Activated T-cell treated with anti-CD3 and anti-CD28 coated beads, Interleukin-2, amount 50 U/mL, for 4 hours (primary cell): ENCODE measurements around the gene DNAH14. TPM values are rescaled to one million over a fixed set of nuclear protein-coding genes. Genes with fewer than 3 reads are reported as not detected.

Experiments
- ATAC-seq, 2 donors: fragments of 200-7000 bp; cut with Tn5 transposase; one replicate each; pipeline ENCODE4 v1.10.0; 2021
- DNase-seq: peaks from one replicate; pipeline ENCODE4 v3.0.0-alpha.2; 2020
- H3K27me3 Mint-ChIP-seq: one replicate; pipeline ENCODE4 v1.8.0; 2021; ENCODE audit warnings: low read depth, mixed read lengths
- H3K36me3 Mint-ChIP-seq: one replicate; pipeline ENCODE4 v1.8.0; 2022; ENCODE audit warnings: mixed read lengths; ENCODE audit not compliant: insufficient read depth
- H3K4me1 Mint-ChIP-seq: one replicate; pipeline ENCODE4 v1.8.0; 2021; ENCODE audit warnings: low read depth, mixed read lengths
- H3K4me3 Mint-ChIP-seq: one replicate; pipeline ENCODE4 v1.8.0; 2021; ENCODE audit warnings: mild to moderate bottlenecking, moderate library complexity, mixed read lengths
- H3K9me3 Mint-ChIP-seq: one replicate; pipeline ENCODE4 v1.8.0; 2021; ENCODE audit warnings: mixed read lengths
- total RNA-seq, 3 donors: library from RNA; stranded (reverse); gene quantifications; one replicate each; pipeline ENCODE4 v1.2.1, GENCODE V29; 2021

The DNAH14 gene
- total RNA-seq, 3 donors from 2014 or later = 0.29 to 0.83 (median 0.41) TPM

GRCh38 chr1:225396357-225396756 lies 466.9 kb downstream of the DNAH14 start:
- no peaks in the 10 kb centered on the region for H3K9me3 Mint-ChIP-seq
- H3K27me3 Mint-ChIP-seq = no peaks in the 10 kb centered on the region
- H3K4me1 Mint-ChIP-seq = peaks cover 5% of the 10 kb centered on the region
- ATAC-seq = peak in 1 of 2 donors; percentile 54
- H3K36me3 Mint-ChIP-seq = peaks cover 21% of the 10 kb centered on the region
- no peak overlapping the region for H3K4me3 Mint-ChIP-seq
- DNase-seq = no peak

DNA sequence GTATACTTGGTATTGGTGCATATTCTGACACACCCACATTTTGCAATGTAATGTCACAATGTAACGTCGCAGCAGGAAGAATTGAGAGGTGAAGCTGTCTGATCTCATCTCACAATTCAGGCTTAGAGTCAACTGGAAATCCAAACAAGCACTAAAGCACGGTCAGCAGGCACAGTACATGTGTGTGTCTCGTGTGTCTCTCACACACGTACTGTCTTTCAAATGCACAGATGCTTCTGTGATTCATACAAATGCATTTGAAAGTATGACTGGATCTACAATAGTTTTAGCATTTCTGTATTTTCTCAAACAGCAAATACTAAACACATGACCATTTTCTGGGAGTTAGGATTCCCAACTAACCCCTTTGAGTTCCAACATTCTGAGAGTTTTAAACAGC lies 471.5 kb downstream of the DNAH14 start:
- Mint-ChIP-seq H3K36me3 (peaks cover 35% of the 10 kb centered on the region), H3K27me3 (no peaks in the 10 kb centered on the region), H3K4me1 (peaks cover 5% of the 10 kb centered on the region), H3K9me3 (no peaks in the 10 kb centered on the region), H3K4me3 (no peak overlapping the region)
- DNase-seq = no peak
- ATAC-seq = no peak

GRCh38 chr1:225406976-225407725 lies 477.7 kb downstream of the DNAH14 start:
- DNase-seq (no peak), ATAC-seq (no peak)
- Mint-ChIP-seq H3K36me3 (peaks cover 51% of the 10 kb centered on the region), H3K4me1 (peaks cover 1% of the 10 kb centered on the region), H3K27me3 (no peaks in the 10 kb centered on the region), H3K9me3 (no peaks in the 10 kb centered on the region), H3K4me3 (no peak overlapping the region)

DNA sequence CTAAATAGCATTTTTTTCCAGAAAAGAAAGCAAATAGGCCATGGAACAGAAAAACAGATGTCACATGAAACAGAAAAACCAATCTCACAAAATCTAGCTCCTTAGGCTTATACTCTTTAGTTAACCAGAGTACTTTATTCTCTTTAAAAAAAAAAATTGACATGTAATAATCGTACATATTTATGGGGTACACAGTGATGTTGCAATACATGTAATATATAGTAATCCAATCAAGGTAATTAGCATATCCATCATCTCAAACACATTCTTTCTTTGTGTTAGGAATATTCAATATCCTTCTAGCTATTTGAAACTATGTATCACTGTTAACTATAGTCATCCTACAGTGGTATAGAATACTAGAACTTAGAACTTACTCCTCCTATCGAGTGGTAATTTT lies 478.3 kb downstream of the DNAH14 start:
- no peak overlapping the region for H3K4me3 Mint-ChIP-seq

GRCh38 chr1:225408249-225408648 lies 478.8 kb downstream of the DNAH14 start:
- ATAC-seq (no peak), DNase-seq (no peak)
- H3K27me3 Mint-ChIP-seq = no peaks in the 10 kb centered on the region
- H3K4me3 Mint-ChIP-seq = no peak overlapping the region
- H3K9me3 Mint-ChIP-seq = no peaks in the 10 kb centered on the region
- H3K36me3 Mint-ChIP-seq = peaks cover 55% of the 10 kb centered on the region
- peaks cover 1% of the 10 kb centered on the region for H3K4me1 Mint-ChIP-seq

More for the DNA sequence above, 478.3 kb downstream of the DNAH14 start:
- Mint-ChIP-seq H3K4me1 (peaks cover 1% of the 10 kb centered on the region), H3K36me3 (peaks cover 55% of the 10 kb centered on the region), H3K9me3 (no peaks in the 10 kb centered on the region), H3K27me3 (no peaks in the 10 kb centered on the region)
- ATAC-seq (no peak), DNase-seq (no peak)

- H3K36me3 Mint-ChIP-seq = peaks cover 55% of the 10 kb centered on the region
Measured at GRCh38 chr1:225409051-225409450, 479.6 kb downstream of the DNAH14 start.

DNA sequence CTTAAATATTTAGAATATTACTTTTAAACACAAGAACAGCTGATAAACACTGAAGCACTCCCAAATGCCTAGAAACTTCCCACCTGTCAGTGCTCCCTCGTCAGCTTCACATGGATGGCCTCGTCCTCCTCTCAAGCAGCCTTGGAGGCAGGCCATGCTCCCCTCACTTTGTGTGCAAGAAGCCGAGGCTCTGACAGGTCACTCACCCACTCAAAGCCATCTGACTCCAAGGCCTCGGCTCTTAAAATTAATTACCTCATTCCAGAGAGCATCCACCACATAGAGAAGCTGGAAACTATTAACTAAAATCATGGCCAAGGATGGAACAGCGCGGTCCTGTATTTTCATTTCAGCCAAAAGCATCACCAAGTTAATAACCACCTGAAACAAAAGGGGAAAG lies 480.6 kb downstream of the DNAH14 start:
- no peak for DNase-seq
- no peak for ATAC-seq
- Mint-ChIP-seq H3K9me3 (no peaks in the 10 kb centered on the region), H3K4me1 (peaks cover 1% of the 10 kb centered on the region), H3K4me3 (no peak overlapping the region), H3K36me3 (peaks cover 57% of the 10 kb centered on the region), H3K27me3 (no peaks in the 10 kb centered on the region)

More at GRCh38 chr1:225409051-225409450, 479.6 kb downstream of the DNAH14 start:
- no peak for ATAC-seq
- DNase-seq = no peak
- Mint-ChIP-seq H3K9me3 (no peaks in the 10 kb centered on the region), H3K4me3 (no peak overlapping the region), H3K27me3 (no peaks in the 10 kb centered on the region), H3K4me1 (peaks cover 1% of the 10 kb centered on the region)

GRCh38 chr1:225412321-225412720 lies 482.8 kb downstream of the DNAH14 start:
- Mint-ChIP-seq H3K36me3 (peaks cover 57% of the 10 kb centered on the region), H3K4me1 (peaks cover 1% of the 10 kb centered on the region), H3K27me3 (no peaks in the 10 kb centered on the region), H3K4me3 (no peak overlapping the region), H3K9me3 (no peaks in the 10 kb centered on the region)
- no peak for ATAC-seq
- DNase-seq = no peak

DNA sequence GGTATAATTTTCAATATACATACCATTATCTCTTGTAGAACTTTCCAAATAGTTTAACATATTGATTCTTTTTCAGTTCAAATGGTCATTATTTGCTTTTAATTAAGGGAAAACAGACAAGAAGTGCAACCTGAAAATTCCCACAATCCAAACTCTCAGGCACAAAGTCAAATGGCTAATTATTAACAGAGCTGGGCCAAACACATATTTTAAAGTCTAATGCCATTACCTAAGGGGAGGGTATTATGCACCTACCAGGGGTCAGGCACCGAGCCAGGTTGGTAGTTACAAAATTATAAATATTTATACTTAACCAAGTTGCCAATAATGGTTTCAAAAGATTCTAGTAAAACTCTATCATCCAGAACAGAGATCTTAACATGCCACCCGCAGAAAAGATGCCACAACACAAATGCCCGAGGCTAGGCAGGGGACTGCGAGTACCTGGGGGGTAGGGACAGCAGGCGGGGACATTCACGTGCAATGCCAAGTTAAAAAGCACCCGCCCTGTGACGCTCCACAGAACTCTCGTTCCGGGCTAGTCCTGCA lies 483.4 kb downstream of the DNAH14 start:
- Mint-ChIP-seq H3K4me1 (peaks cover 2% of the 10 kb centered on the region), H3K27me3 (no peaks in the 10 kb centered on the region), H3K9me3 (no peaks in the 10 kb centered on the region), H3K36me3 (peaks cover 60% of the 10 kb centered on the region), H3K4me3 (no peak overlapping the region)
- DNase-seq = no peak
- no peak for ATAC-seq

GRCh38 chr1:225413708-225414375 lies 484.4 kb downstream of the DNAH14 start:
- peaks cover 3% of the 10 kb centered on the region for H3K4me1 Mint-ChIP-seq
- H3K27me3 Mint-ChIP-seq = no peaks in the 10 kb centered on the region
- H3K4me3 Mint-ChIP-seq = no peak overlapping the region
- H3K9me3 Mint-ChIP-seq = no peaks in the 10 kb centered on the region
- DNase-seq (no peak), ATAC-seq (no peak)
- peaks cover 64% of the 10 kb centered on the region for H3K36me3 Mint-ChIP-seq

GRCh38 chr1:225415307-225415706 lies 485.8 kb downstream of the DNAH14 start:
- no peak overlapping the region for H3K4me3 Mint-ChIP-seq
- peaks cover 6% of the 10 kb centered on the region for H3K4me1 Mint-ChIP-seq
- ATAC-seq (no peak), DNase-seq (no peak)
- no peaks in the 10 kb centered on the region for H3K27me3 Mint-ChIP-seq
- H3K9me3 Mint-ChIP-seq = no peaks in the 10 kb centered on the region
- H3K36me3 Mint-ChIP-seq = peaks cover 56% of the 10 kb centered on the region

GRCh38 chr1:225415967-225416745 lies 486.7 kb downstream of the DNAH14 start:
- ATAC-seq (no peak), DNase-seq (no peak)
- Mint-ChIP-seq H3K4me3 (no peak overlapping the region), H3K9me3 (no peaks in the 10 kb centered on the region), H3K27me3 (no peaks in the 10 kb centered on the region), H3K4me1 (peaks cover 6% of the 10 kb centered on the region), H3K36me3 (peaks cover 53% of the 10 kb centered on the region)

DNA sequence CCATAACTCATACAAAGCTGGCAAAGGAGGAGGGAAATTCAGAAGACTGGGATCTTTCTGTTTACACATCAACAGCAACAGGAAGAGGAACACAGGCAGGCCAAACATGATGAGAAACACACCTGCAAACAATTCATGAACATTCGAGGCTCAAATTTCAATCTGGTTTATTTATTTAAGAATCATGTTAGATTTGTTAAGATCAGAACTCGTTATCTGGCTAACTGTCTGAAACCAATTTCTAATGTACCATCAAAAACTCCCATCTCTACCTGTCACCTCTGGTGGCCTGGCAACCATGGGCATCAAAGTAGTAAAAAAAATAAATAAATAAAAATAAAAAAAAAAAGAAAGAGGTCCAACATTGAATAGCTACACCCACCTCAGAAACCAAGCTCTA lies 488.6 kb downstream of the DNAH14 start:
- no peak for ATAC-seq

GRCh38 chr1:225418598-225418997 lies 489.1 kb downstream of the DNAH14 start:
- no peaks in the 10 kb centered on the region for H3K9me3 Mint-ChIP-seq
- no peak overlapping the region for H3K4me3 Mint-ChIP-seq
- no peak for DNase-seq
- no peaks in the 10 kb centered on the region for H3K27me3 Mint-ChIP-seq
- no peak for ATAC-seq
- peaks cover 24% of the 10 kb centered on the region for H3K4me1 Mint-ChIP-seq
- peaks cover 43% of the 10 kb centered on the region for H3K36me3 Mint-ChIP-seq

More for the DNA sequence above, 488.6 kb downstream of the DNAH14 start:
- Mint-ChIP-seq H3K9me3 (no peaks in the 10 kb centered on the region), H3K4me1 (peaks cover 18% of the 10 kb centered on the region), H3K27me3 (no peaks in the 10 kb centered on the region), H3K4me3 (no peak overlapping the region), H3K36me3 (peaks cover 44% of the 10 kb centered on the region)
- DNase-seq = no peak
